HG02884 (cell line): ENCODE measurements around the gene RNF19B.
"Not testable (repeated sequence)": the region's sequence is repeated elsewhere in the genome, so short reads cannot be mapped to it uniquely, and the experiment has no call there.

ENCODE experiments used
- ATAC-seq: cut with Tn5 transposase; IDR thresholded peaks from one replicate; pipeline ENCODE4 v1.9.1; 2021; ENCODE audit warnings: mild to moderate bottlenecking, moderate library complexity; ENCODE audit not compliant: unreplicated experiment

The RNF19B gene

GRCh38 chr1:32964461-32965250 is at the start of gene RNF19B:
RNF19B (minus strand) TSS chr1:32964809; CDS start chr1:32964685, 124 bp downstream.
- peak; percentile 88 for ATAC-seq

GRCh38 chr1:33013791-33014190 is 49.2 kb upstream of the RNF19B start:
- no peak for ATAC-seq

- no peak for ATAC-seq
These were observed 47.6 kb upstream of the RNF19B start for GRCh38 chr1:33012165-33012564.

- ATAC-seq: no peak
These were observed 46.5 kb upstream of the RNF19B start for GRCh38 chr1:33010932-33011731.

- no peak for ATAC-seq
These were observed 45.0 kb upstream of the RNF19B start for GRCh38 chr1:33009561-33009960.

- no peak for ATAC-seq
These were observed 43.7 kb upstream of the RNF19B start for GRCh38 chr1:33008051-33008914.

GRCh38 chr1:33007190-33008050 is 42.8 kb upstream of the RNF19B start:
- ATAC-seq: no peak

GRCh38 chr1:33005838-33006421 is 41.3 kb upstream of the RNF19B start:
- no peak for ATAC-seq

GRCh38 chr1:33005117-33005837 is 40.7 kb upstream of the RNF19B start:
- ATAC-seq: no peak

GRCh38 chr1:33004613-33005012 is 40.0 kb upstream of the RNF19B start:
- ATAC-seq: no peak

GRCh38 chr1:33003657-33004056 is 39.0 kb upstream of the RNF19B start:
- ATAC-seq: no peak

GRCh38 chr1:33002006-33002405 is 37.4 kb upstream of the RNF19B start:
- no peak for ATAC-seq

- ATAC-seq: no peak
These were observed 36.7 kb upstream of the RNF19B start for GRCh38 chr1:33001282-33001681.

GRCh38 chr1:33000427-33001026 is 35.9 kb upstream of the RNF19B start:
- ATAC-seq: no peak

GRCh38 chr1:32998997-32999396 is 34.4 kb upstream of the RNF19B start:
- ATAC-seq: no peak

- ATAC-seq: no peak
These were observed 33.5 kb upstream of the RNF19B start for GRCh38 chr1:32998064-32998463.

GRCh38 chr1:32997381-32997891 is 32.8 kb upstream of the RNF19B start:
- ATAC-seq: no peak

GRCh38 chr1:32993324-32993636 is 28.7 kb upstream of the RNF19B start:
- not testable (repeated sequence) for ATAC-seq
